HepG2 (cell line): ENCODE measurements around the gene RPS27L. TPM values are rescaled to one million over a fixed set of nuclear protein-coding genes. Genes with fewer than 3 reads are reported as not detected.
A peak's percentile ranks its signal among the peaks of the same experiment; 100 is the strongest.

Source experiments
- CREM ChIP-seq, 2 experiments: sonication (generic) in 1 of 2; formaldehyde crosslinking in 1 of 2; IDR thresholded peaks; 2 replicates each; pipeline versions ENCODE4 v1.4.0 to v1.6.1; 2016 to 2020; ENCODE audit warnings: antibody characterized with exemption in 1 of 2, mild to moderate bottlenecking in 1 of 2, missing genetic modification reagents in 1 of 2
- DZIP1 ChIP-seq: sonication (generic); formaldehyde crosslinking; IDR thresholded peaks from 2 replicates; pipeline ENCODE4 v1.5.0; 2020; ENCODE audit warnings: mild to moderate bottlenecking, missing genetic modification reagents
- NFKBIZ ChIP-seq: IDR thresholded peaks from 2 replicates; pipeline ENCODE4 v1.6.1; 2018; ENCODE audit warnings: missing genetic modification reagents, missing compliant biosample characterization
- NFYC ChIP-seq: IDR thresholded peaks from 2 replicates; pipeline ENCODE4 v1.6.1; 2016; ENCODE audit warnings: missing genetic modification reagents, missing compliant biosample characterization
- PAWR ChIP-seq: sonication (generic); formaldehyde crosslinking; IDR thresholded peaks from 2 replicates; pipeline ENCODE4 v1.4.0; 2020; ENCODE audit warnings: missing genetic modification reagents, mild to moderate bottlenecking, borderline replicate concordance
- PITX1 ChIP-seq: sonication (generic); formaldehyde crosslinking; IDR thresholded peaks from 2 replicates; pipeline ENCODE4 v1.5.1; 2020; ENCODE audit warnings: mild to moderate bottlenecking, missing genetic modification reagents
- PLRG1 ChIP-seq: fragments of 450-650 bp; conservative IDR thresholded peaks from 2 replicates; pipeline ENCODE4 v1.6.1; 2016
- POLR2AphosphoS5 ChIP-seq: IDR thresholded peaks from 2 replicates; pipeline ENCODE4 v1.6.1; 2012; ENCODE audit warnings: low read depth, low read length
- RBM39 ChIP-seq: fragments of 200-400 bp; formaldehyde crosslinking; IDR thresholded peaks from one replicate; pipeline ENCODE4 v1.6.1; 2018; ENCODE audit warnings: antibody characterized with exemption, mild to moderate bottlenecking, low read depth, low read length; ENCODE audit not compliant: poor library complexity, severe bottlenecking
- SATB2 ChIP-seq: sonication (generic); formaldehyde crosslinking; IDR thresholded peaks from 2 replicates; pipeline ENCODE4 v1.5.0; 2020; ENCODE audit warnings: missing genetic modification reagents
- SMAD1 ChIP-seq: sonication (generic); formaldehyde crosslinking; IDR thresholded peaks from 2 replicates; pipeline ENCODE4 v1.4.0; 2020; ENCODE audit warnings: missing genetic modification reagents, low read depth, mild to moderate bottlenecking, borderline replicate concordance
- ZBTB10 ChIP-seq: sonication (generic); formaldehyde crosslinking; IDR thresholded peaks from 2 replicates; pipeline ENCODE4 v1.4.0; 2020; ENCODE audit warnings: missing genetic modification reagents, borderline replicate concordance
- ZFP82 ChIP-seq: sonication (generic); formaldehyde crosslinking; IDR thresholded peaks from 2 replicates; pipeline ENCODE4 v1.5.1; 2020; ENCODE audit warnings: mild to moderate bottlenecking, missing genetic modification reagents, borderline replicate concordance
- ZNF264 ChIP-seq: sonication (generic); formaldehyde crosslinking; IDR thresholded peaks from 2 replicates; pipeline ENCODE4 v1.4.0; 2020; ENCODE audit warnings: missing genetic modification reagents
- polyA plus RNA-seq, 8 experiments: library from polyadenylated mRNA; depleted of rRNA in 3 of 8; stranded (reverse) in 7 of 8; unstranded in 1 of 8; fragments of >200 nt; fragmentation: Illumina TruSeq in 4 of 8; extraction: Trizol in 4 of 8; gene quantifications; 2 replicates each; pipeline versions ENCODE4 v1.2.1 to v1.2.3, GENCODE V29; 2011 to 2016; ENCODE audit warnings: low read depth in 4 of 8, missing spikeins in 1 of 8, mixed read lengths in 1 of 8; ENCODE audit not compliant: insufficient read depth in 1 of 8
- total RNA-seq, 5 experiments: library from RNA; depleted of rRNA; stranded (reverse); fragments of >200 nt; fragmentation: Illumina TruSeq; extraction: Trizol; gene quantifications; 2 replicates each; pipeline ENCODE4 v1.2.3, GENCODE V29; 2016; ENCODE audit warnings: low read depth in 1 of 5
- TF ChIP-seq, protein P1 (sequence below): sonication (generic); formaldehyde crosslinking; IDR thresholded peaks from 2 replicates; pipeline ENCODE4 v1.4.0; 2020; ENCODE audit warnings: missing genetic modification reagents, borderline replicate concordance
- TF ChIP-seq, protein P2 (sequence below): sonication (generic); formaldehyde crosslinking; IDR thresholded peaks from 2 replicates; pipeline ENCODE4 v1.5.1; 2020; ENCODE audit warnings: mild to moderate bottlenecking, moderate library complexity, missing genetic modification reagents
- TF ChIP-seq, protein P3 (sequence below): sonication (generic); formaldehyde crosslinking; IDR thresholded peaks from 2 replicates; pipeline ENCODE4 v1.5.0; 2020; ENCODE audit warnings: mild to moderate bottlenecking, low read depth, missing genetic modification reagents, borderline replicate concordance

Gene RPS27L
- total and polyA plus RNA-seq, 2 of the 13 experiments (the other 11 are each of a cell fraction or from before 2014, with no cell fraction given): 231 to 433 TPM

DNA sequence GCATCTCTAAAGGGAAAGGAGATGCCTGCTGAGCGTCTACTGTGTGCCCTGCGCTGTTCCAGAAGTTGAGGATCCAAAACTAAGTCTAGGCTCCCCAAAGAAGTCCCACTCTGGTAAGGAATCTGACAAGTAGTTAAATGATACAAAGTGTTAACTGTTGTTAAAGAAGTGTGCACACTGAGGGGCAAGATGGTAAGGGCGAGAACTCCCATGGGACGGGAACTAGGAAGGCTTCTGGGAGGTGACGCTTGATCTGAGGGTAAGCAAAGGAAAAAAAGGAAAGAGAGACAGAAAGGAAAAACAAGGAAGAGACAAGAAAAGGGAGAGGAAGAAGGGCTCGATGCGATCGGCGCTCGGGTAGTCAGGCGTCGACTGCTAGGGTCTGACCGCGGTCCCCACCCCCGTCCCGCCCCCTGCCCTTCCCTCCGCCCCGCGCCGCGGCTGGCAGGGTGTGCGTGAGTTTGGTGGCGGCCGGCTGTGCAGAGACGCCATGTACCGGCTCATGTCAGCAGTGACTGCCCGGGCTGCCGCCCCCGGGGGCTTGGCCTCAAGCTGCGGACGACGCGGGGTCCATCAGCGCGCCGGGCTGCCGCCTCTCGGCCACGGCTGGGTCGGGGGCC, 35.8 kb downstream of the RPS27L start, which contains the start of gene LACTB (continued):
- TF ChIP-seq DZIP1 (CRISPR knock-in tag) (no peak), PLRG1 (no peak), RBM39 (no peak), ZNF264 (CRISPR knock-in tag) (no peak), POLR2AphosphoS5 (peak; percentile 55), SMAD1 (CRISPR knock-in tag) (no peak), CREM (IDR thresholded peaks at IDR 0.05) (no peak), CREM (CRISPR knock-in tag; IDR thresholded peaks at IDR 0.05) (no peak), SATB2 (CRISPR knock-in tag) (0 out of 2 replicates have a peak, but pooled peaks have one; percentile 8), ZFP82 (CRISPR knock-in tag) (no peak), PAWR (CRISPR knock-in tag) (no peak), PITX1 (CRISPR knock-in tag) (no peak), ZBTB10 (CRISPR knock-in tag) (no peak), NFKBIZ (CRISPR knock-in tag) (no peak), NFYC (CRISPR knock-in tag) (no peak)
- TF ChIP-seq, protein P1, sequence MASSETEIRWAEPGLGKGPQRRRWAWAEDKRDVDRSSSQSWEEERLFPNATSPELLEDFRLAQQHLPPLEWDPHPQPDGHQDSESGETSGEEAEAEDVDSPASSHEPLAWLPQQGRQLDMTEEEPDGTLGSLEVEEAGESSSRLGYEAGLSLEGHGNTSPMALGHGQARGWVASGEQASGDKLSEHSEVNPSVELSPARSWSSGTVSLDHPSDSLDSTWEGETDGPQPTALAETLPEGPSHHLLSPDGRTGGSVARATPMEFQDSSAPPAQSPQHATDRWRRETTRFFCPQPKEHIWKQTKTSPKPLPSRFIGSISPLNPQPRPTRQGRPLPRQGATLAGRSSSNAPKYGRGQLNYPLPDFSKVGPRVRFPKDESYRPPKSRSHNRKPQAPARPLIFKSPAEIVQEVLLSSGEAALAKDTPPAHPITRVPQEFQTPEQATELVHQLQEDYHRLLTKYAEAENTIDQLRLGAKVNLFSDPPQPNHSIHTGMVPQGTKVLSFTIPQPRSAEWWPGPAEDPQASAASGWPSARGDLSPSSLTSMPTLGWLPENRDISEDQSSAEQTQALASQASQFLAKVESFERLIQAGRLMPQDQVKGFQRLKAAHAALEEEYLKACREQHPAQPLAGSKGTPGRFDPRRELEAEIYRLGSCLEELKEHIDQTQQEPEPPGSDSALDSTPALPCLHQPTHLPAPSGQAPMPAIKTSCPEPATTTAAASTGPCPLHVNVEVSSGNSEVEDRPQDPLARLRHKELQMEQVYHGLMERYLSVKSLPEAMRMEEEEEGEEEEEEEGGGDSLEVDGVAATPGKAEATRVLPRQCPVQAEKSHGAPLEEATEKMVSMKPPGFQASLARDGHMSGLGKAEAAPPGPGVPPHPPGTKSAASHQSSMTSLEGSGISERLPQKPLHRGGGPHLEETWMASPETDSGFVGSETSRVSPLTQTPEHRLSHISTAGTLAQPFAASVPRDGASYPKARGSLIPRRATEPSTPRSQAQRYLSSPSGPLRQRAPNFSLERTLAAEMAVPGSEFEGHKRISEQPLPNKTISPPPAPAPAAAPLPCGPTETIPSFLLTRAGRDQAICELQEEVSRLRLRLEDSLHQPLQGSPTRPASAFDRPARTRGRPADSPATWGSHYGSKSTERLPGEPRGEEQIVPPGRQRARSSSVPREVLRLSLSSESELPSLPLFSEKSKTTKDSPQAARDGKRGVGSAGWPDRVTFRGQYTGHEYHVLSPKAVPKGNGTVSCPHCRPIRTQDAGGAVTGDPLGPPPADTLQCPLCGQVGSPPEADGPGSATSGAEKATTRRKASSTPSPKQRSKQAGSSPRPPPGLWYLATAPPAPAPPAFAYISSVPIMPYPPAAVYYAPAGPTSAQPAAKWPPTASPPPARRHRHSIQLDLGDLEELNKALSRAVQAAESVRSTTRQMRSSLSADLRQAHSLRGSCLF (CRISPR knock-in tag): no peak
- TF ChIP-seq, protein P2, sequence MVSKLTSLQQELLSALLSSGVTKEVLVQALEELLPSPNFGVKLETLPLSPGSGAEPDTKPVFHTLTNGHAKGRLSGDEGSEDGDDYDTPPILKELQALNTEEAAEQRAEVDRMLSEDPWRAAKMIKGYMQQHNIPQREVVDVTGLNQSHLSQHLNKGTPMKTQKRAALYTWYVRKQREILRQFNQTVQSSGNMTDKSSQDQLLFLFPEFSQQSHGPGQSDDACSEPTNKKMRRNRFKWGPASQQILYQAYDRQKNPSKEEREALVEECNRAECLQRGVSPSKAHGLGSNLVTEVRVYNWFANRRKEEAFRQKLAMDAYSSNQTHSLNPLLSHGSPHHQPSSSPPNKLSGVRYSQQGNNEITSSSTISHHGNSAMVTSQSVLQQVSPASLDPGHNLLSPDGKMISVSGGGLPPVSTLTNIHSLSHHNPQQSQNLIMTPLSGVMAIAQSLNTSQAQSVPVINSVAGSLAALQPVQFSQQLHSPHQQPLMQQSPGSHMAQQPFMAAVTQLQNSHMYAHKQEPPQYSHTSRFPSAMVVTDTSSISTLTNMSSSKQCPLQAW (CRISPR knock-in tag): no peak
- TF ChIP-seq, protein P3, sequence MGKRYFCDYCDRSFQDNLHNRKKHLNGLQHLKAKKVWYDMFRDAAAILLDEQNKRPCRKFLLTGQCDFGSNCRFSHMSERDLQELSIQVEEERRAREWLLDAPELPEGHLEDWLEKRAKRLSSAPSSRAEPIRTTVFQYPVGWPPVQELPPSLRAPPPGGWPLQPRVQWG (CRISPR knock-in tag): no peak
